BLaER1 treated with 17β-estradiol and CSF1 and Interleukin-3, amounts not matched to agents 10 nM and 100 nM (cell line): Measurements from ENCODE around the gene TBC1D2B.

ENCODE experiments used
- H3K27ac ChIP-seq, 11 experiments: shearing (Covaris generic); formaldehyde crosslinking; 2 replicates each; pipeline ENCODE4 v1.8.1; 2022
- H3K27me3 ChIP-seq, 11 experiments: shearing (Covaris generic); formaldehyde crosslinking; 2 replicates each; pipeline ENCODE4 v1.8.1; 2022
- H3K36me3 ChIP-seq, 11 experiments: shearing (Covaris generic); formaldehyde crosslinking; 2 replicates each; pipeline ENCODE4 v1.8.1; 2022
- H3K4me1 ChIP-seq, 10 experiments: shearing (Covaris generic); formaldehyde crosslinking; 2 replicates each; pipeline ENCODE4 v1.8.1; 2022
- H3K4me2 ChIP-seq, 11 experiments: shearing (Covaris generic); formaldehyde crosslinking; 2 replicates each; pipeline ENCODE4 v1.8.1; 2022
- H3K4me3 ChIP-seq, 10 experiments: shearing (Covaris generic); formaldehyde crosslinking; 2 replicates each; pipeline ENCODE4 v1.8.1; 2022
- H3K9ac ChIP-seq, 11 experiments: shearing (Covaris generic); formaldehyde crosslinking; 2 replicates each; pipeline ENCODE4 v1.8.1; 2022
- H3K9me3 ChIP-seq, 11 experiments: shearing (Covaris generic); formaldehyde crosslinking; replicated peaks in 1 of 11; 2 replicates each; pipeline ENCODE4 v1.8.1; 2022
- H4K20me1 ChIP-seq, 11 experiments: shearing (Covaris generic); formaldehyde crosslinking; 2 replicates each; pipeline ENCODE4 v1.8.1; 2022
- Cebpa-rat ChIP-seq, 11 experiments: shearing (Covaris generic); IDR thresholded peaks; 2 replicates each; pipeline ENCODE4 v1.8.1; 2022

TBC1D2B gene

DNA sequence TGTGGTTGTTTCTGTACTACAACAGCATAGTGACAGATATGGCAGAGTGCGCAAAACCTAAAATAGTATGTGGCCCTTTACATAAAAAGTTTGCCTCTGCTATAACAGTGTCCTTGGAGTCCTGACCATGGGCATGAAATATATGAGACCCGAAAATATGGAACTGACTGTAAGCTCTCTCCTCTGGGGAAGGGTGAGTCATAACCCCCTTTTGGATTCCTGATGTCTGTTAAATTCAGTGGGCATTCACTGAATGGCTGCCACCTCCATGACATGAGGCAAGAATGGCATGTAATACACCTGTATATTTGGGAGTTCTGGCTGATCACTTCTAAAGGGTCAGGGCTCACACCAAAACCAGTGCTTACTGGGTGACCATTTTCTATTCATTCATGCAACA is 6.1 kb downstream of the TBC1D2B start:
- Histone ChIP-seq H3K4me3 (no peak overlapping the region), H3K9me3 (no peaks in the 10 kb centered on the region), H3K27me3 (no peaks in the 10 kb centered on the region), H3K9ac (no peak overlapping the region), H3K4me1 (peaks cover 80 to 100% (median 86%) of the 10 kb centered on the region in 10 experiments), H4K20me1 (peaks cover 0 to 34% (median 5%) of the 10 kb centered on the region in 11 experiments; a peak in 5 of 22 replicates), H3K4me2 (peak overlapping the region; percentile 14 to 97 (median 90); a peak in 19 of 22 replicates), H3K27ac (peak overlapping the region in 7 of 11 experiments; percentile 73 to 91 (median 81); a peak in 9 of 22 replicates), H3K36me3 (peaks cover 0 to 15% (median 6%) of the 10 kb centered on the region in 11 experiments; a peak in 4 of 22 replicates)
- TF ChIP-seq Cebpa-rat (IDR thresholded peaks at IDR 0.05): no peak

DNA sequence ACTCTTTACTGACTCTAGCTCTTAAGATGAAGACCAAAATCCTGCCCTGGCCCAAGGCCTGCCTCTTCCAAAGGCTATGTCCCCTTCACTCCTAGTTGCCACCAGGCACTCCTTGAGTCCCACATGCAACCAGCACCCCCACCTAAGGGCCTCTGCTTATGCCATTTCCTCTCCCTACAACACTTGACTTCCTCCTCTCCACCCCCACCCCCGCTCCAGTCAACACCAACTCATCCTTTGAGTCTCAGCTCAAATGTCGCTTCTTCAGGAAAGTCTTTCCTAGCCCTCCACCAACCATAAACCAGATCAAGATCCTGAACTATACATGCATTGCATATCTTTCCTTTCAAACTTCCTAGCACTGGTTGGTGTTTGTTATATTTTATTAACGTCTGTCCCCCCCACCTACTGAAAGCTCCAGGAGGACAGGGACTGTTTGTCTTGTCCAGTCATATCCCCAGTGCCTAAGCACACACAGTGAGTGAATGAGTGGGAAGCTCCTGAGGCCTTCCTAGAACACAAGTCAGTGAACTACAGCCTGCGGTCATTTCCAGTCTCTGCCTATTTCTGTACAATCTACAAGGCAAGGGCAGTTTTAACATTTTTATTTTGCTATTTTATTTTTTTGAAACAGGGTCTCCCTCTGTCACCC is 7.3 kb downstream of the TBC1D2B start:
- H3K27me3 ChIP-seq: no peaks in the 10 kb centered on the region
- H3K36me3 ChIP-seq: peaks cover 0 to 15% (median 4%) of the 10 kb centered on the region in 11 experiments; a peak in 4 of 22 replicates
- H3K27ac ChIP-seq: peak overlapping the region; percentile 66 to 91 (median 85)
- no peaks in the 10 kb centered on the region for H3K9me3 ChIP-seq
- H4K20me1 ChIP-seq: peaks cover 0 to 33% (median 0%) of the 10 kb centered on the region in 11 experiments; a peak in 4 of 22 replicates
- H3K4me1 ChIP-seq: peaks cover 80 to 100% (median 86%) of the 10 kb centered on the region in 10 experiments
- peak overlapping the region; percentile 76 to 97 (median 90) for H3K4me2 ChIP-seq
- H3K9ac ChIP-seq: peak overlapping the region; percentile 32 to 65 (median 52); a peak in 18 of 22 replicates
- peak overlapping the region in 7 of 10 experiments; percentile 8 to 39 (median 21); a peak in 7 of 20 replicates for H3K4me3 ChIP-seq
- no peak for TF ChIP-seq Cebpa-rat (IDR thresholded peaks at IDR 0.05)

DNA sequence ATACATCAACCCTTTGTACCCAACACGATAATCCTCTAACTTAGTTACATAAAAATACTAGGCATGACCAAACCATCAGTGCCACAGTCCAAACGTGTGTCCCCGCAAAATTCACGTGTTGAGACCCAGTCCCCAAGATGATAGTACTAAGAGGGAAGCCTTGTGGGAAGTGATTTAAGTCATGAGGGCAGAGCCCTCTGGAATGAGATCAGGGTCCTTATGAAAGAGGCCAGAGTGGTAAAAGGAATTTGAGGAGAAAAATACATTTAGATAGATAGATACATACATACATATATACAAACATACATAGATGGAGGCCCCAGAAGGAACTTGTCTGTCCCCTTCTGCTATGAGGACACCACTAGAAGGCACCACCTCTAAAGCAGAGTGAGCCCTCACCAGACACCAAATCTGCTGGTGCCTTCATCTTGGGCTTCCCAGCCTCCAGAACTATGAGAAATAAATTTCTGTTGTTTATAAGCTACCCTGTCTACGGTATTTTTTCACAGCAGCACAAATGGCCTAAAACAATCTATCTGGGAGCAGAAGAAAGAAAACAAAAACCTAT is 8.0 kb downstream of the TBC1D2B start:
- Histone ChIP-seq H3K27ac (peak overlapping the region; percentile 66 to 91 (median 85); a peak in 21 of 22 replicates), H3K9ac (peak overlapping the region; percentile 32 to 65 (median 52); a peak in 18 of 22 replicates)

DNA sequence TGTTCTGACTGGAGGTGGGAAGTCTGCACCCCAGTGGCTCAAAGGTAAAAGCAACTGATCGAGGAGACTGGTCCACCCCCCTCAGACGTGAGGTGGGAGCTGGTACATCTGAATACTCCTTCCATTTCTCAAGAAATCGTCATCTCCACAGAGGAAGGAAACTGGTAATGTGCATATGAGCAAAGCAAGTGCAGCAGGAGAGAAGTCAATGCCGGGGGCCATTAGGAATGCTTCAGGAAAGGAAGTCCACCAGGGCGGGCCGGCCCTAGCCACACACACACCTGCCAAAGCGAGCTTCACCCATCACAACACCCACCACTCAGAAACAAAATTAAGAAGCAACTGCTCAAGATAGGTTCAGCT is 8.5 kb downstream of the TBC1D2B start:
- Histone ChIP-seq H3K4me2 (peak overlapping the region; percentile 76 to 97 (median 90)), H3K27ac (peak overlapping the region; percentile 66 to 91 (median 85); a peak in 21 of 22 replicates), H3K9me3 (no peaks in the 10 kb centered on the region), H3K9ac (peak overlapping the region; percentile 32 to 65 (median 56); a peak in 21 of 22 replicates), H3K27me3 (no peaks in the 10 kb centered on the region), H3K36me3 (peaks cover 0 to 6% (median 0%) of the 10 kb centered on the region in 11 experiments; a peak in 2 of 22 replicates), H4K20me1 (peaks cover 0 to 33% (median 0%) of the 10 kb centered on the region in 11 experiments; a peak in 4 of 22 replicates), H3K4me3 (peak overlapping the region in 7 of 10 experiments; percentile 1 to 42 (median 19); a peak in 10 of 20 replicates), H3K4me1 (peaks cover 88 to 100% (median 96%) of the 10 kb centered on the region in 10 experiments)
- TF ChIP-seq Cebpa-rat (IDR thresholded peaks at IDR 0.05): no peak

More for the DNA sequence above, 8.0 kb downstream of the TBC1D2B start:
- Histone ChIP-seq H4K20me1 (peaks cover 0 to 33% (median 0%) of the 10 kb centered on the region in 11 experiments; a peak in 4 of 22 replicates), H3K9me3 (no peaks in the 10 kb centered on the region), H3K27me3 (no peaks in the 10 kb centered on the region), H3K4me1 (peaks cover 84 to 100% (median 91%) of the 10 kb centered on the region in 10 experiments), H3K4me2 (peak overlapping the region; percentile 76 to 97 (median 90)), H3K36me3 (peaks cover 0 to 8% (median 0%) of the 10 kb centered on the region in 11 experiments; a peak in 3 of 22 replicates), H3K4me3 (peak overlapping the region in 8 of 10 experiments; percentile 15 to 42 (median 23); a peak in 9 of 20 replicates)
- no peak for TF ChIP-seq Cebpa-rat (IDR thresholded peaks at IDR 0.05)

GRCh38 chr15:78067328-78068228 is 9.9 kb downstream of the TBC1D2B start:
- peaks cover 96 to 100% (median 100%) of the 10 kb centered on the region in 10 experiments for H3K4me1 ChIP-seq
- peak overlapping the region in 1 of 10 experiments; percentile 14; a peak in 1 of 20 replicates for H3K4me3 ChIP-seq
- TF ChIP-seq Cebpa-rat (IDR thresholded peaks at IDR 0.05): no peak
- peak overlapping the region in 6 of 11 experiments; percentile 6 to 72 (median 24); a peak in 9 of 22 replicates for H3K9ac ChIP-seq
- peaks cover 0 to 6% (median 0%) of the 10 kb centered on the region in 11 experiments; a peak in 2 of 22 replicates for H3K36me3 ChIP-seq
- no peaks in the 10 kb centered on the region for H3K9me3 ChIP-seq
- peak overlapping the region; percentile 76 to 97 (median 90) for H3K4me2 ChIP-seq
- H4K20me1 ChIP-seq: peaks cover 0 to 27% (median 0%) of the 10 kb centered on the region in 11 experiments; a peak in 4 of 22 replicates
- H3K27ac ChIP-seq: peak overlapping the region; percentile 37 to 91 (median 85); a peak in 20 of 22 replicates
- H3K27me3 ChIP-seq: no peaks in the 10 kb centered on the region

DNA sequence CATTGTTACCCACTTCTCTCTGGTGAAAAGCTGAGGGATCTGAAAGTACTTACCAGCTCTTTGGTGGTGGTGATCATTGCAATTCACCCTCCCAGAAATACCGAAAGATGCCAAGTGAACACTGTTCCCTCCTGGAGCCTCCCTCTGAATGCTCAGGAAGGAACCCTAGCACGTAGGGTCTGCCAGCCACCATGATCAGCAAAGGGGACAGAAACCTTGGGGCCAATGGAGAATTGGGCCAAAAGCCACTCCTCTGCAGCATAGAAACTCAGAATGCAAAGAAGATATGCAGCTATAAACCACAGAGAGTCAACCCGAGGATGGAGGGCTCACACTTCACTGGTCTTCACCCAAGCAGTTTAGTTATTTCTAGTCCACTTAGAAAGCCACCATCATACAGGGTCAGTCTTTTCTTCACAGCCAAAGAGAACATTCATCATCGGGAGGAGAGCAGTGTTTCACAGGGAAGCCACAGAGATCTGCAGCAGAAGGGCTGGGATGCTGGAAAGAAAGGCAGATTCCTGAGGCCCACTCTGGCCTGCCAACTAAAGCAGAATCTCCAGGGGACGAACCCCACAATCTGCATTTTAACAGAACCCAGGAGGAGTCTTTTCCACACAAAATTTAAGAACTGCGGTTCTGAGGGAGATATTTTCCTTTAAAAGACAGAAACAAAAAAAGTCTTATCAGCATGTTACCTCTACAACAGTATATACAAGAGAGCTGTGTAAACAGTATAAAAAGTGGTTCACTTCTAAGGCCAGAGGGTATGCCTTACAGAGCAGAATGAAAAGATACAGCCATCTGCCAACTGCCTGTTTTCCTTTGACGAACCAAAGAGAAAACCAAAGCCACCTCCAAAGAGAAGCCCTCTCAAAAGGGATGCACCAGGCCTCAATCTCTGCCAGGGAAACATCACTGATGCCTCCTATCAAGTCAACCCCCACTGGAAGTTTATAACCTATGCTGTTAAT is 11.3 kb downstream of the TBC1D2B start:
- no peaks in the 10 kb centered on the region for H3K27me3 ChIP-seq
- H3K27ac ChIP-seq: peak overlapping the region; percentile 44 to 91 (median 85); a peak in 21 of 22 replicates
- H3K4me1 ChIP-seq: peaks cover 92 to 100% (median 98%) of the 10 kb centered on the region in 10 experiments
- H4K20me1 ChIP-seq: peaks cover 0 to 29% (median 0%) of the 10 kb centered on the region in 11 experiments; a peak in 3 of 22 replicates
- H3K4me2 ChIP-seq: peak overlapping the region; percentile 76 to 97 (median 90)
- no peaks in the 10 kb centered on the region for H3K36me3 ChIP-seq
- H3K4me3 ChIP-seq: peak overlapping the region in 2 of 10 experiments; percentile 1 to 11; a peak in 4 of 20 replicates
- H3K9me3 ChIP-seq: no peaks in the 10 kb centered on the region
- peak overlapping the region in 9 of 11 experiments; percentile 58 to 72 (median 64); a peak in 17 of 22 replicates for H3K9ac ChIP-seq
- TF ChIP-seq Cebpa-rat (IDR thresholded peaks at IDR 0.05): no peak

DNA sequence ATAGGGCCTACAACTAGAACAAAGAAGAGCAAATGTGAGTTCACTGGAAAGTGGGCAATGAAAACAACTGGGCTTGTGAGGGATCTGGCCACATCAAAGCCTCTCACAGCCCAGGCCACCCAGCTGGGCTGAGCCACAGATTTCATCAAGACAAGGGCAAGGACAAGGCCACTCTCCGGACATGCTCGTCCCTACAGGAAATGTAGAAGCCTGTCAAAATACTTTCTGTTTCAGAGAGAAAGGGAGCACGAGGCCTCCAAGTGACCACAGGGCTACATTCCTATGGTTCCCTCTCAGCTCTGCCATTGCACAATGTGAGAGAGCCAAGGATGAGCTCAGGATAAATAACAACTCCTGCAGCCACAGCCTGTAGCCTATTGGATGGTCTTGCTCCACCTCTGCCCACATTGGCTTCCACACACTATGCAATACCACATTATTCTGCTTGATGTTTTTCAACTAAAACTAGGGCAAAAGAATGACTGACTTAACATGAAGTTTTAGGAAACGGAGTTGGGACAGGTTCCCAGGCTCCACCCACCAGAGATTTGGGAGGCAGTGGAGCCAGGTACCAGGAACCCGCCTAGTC is 12.1 kb downstream of the TBC1D2B start:
- peaks cover 92 to 100% (median 98%) of the 10 kb centered on the region in 10 experiments for H3K4me1 ChIP-seq
- peaks cover 0 to 38% (median 0%) of the 10 kb centered on the region in 11 experiments; a peak in 3 of 22 replicates for H4K20me1 ChIP-seq
- no peaks in the 10 kb centered on the region for H3K9me3 ChIP-seq
- H3K4me2 ChIP-seq: peak overlapping the region; percentile 76 to 97 (median 90)
- peak; percentile 77 to 94 (median 90); a peak in 19 of 22 replicates for TF ChIP-seq Cebpa-rat (IDR thresholded peaks at IDR 0.05)
- H3K9ac ChIP-seq: peak overlapping the region; percentile 47 to 72 (median 64); a peak in 19 of 22 replicates
- no peaks in the 10 kb centered on the region for H3K27me3 ChIP-seq
- H3K4me3 ChIP-seq: peak overlapping the region in 3 of 10 experiments; percentile 1 to 26 (median 15); a peak in 2 of 20 replicates
- H3K27ac ChIP-seq: peak overlapping the region; percentile 57 to 91 (median 85)
- no peaks in the 10 kb centered on the region for H3K36me3 ChIP-seq
